Left renal pelvis (tissue), 4 donors: ENCODE data around the gene BMS1. TPM values are rescaled to one million over a fixed set of nuclear protein-coding genes. Genes with fewer than 3 reads are reported as not detected.

ENCODE experiments used
- polyA plus RNA-seq, 4 donors: library from polyadenylated mRNA; unstranded; fragments of 120-200 nt; gene quantifications; one replicate each; pipeline ENCODE4 v1.2.1, GENCODE V29; 2013; ENCODE audit not compliant: insufficient read length in 4 of 4

BMS1 gene
- polyA plus RNA-seq, 4 donors = 18.3 to 26.1 (median 23.4) TPM

Other genes starting within 250 kb of the BMS1 start
- 10 to 100 TPM; 25.2 to 48.5 (median 45.0) TPM for gene ZNF33B, start 144.2 kb upstream of the BMS1 start, polyA plus RNA-seq